ENCODE data around the gene RHOJ. TPM values are rescaled to one million over a fixed set of nuclear protein-coding genes. Genes with fewer than 3 reads are reported as not detected.

Gene RHOJ
- total and polyA plus RNA-seq, 2 donors (not counting 1 experiment from before 2014, with no cell fraction given), result not detected

- Histone ChIP-seq H3K4me3 (ENCODE audit: control extremely low read depth in 1 of 5, extremely low read depth in 1 of 5, insufficient read depth in 1 of 5, low read depth in 2 of 5, low read length in 4 of 5) (no peak overlapping the region), H2AFZ (ENCODE audit: insufficient read depth, low read depth, low read length, poor library complexity, severe bottlenecking) (no peak overlapping the region), H4K20me1 (ENCODE audit: control insufficient read depth, insufficient read depth, low read length, poor library complexity, severe bottlenecking) (no peaks in the 10 kb centered on the region), H3K36me3 (replicated peaks in 1 of 2; ENCODE audit: control extremely low read depth in 1 of 2, control insufficient read depth in 1 of 2, extremely low read depth in 1 of 2, insufficient read depth in 2 of 2, low read length in 1 of 2) (no peaks in the 10 kb centered on the region), H3K79me2 (ENCODE audit: control insufficient read depth, insufficient read depth, low read length) (no peaks in the 10 kb centered on the region), H3K27me3 (replicated peaks in 1 of 4; ENCODE audit: control extremely low read depth in 1 of 4, control insufficient read depth in 3 of 4, insufficient read depth in 4 of 4, low read length in 3 of 4) (peaks cover 0 to 2% (median under 1%) of the 10 kb centered on the region in 4 experiments), H3K4me1 (ENCODE audit: control insufficient read depth in 2 of 2, insufficient read depth in 2 of 2, low read length in 2 of 2) (no peaks in the 10 kb centered on the region), H3K4me2 (replicated peaks; ENCODE audit: low read depth, low read length, poor library complexity, severe bottlenecking) (no peak overlapping the region), H3K9me3 (ENCODE audit: control extremely low read depth in 1 of 3, control insufficient read depth in 2 of 3, insufficient read depth in 1 of 3, low read length in 2 of 3) (no peaks in the 10 kb centered on the region), H3K27ac (ENCODE audit: low read length in 2 of 2) (no peak overlapping the region), H3K9ac (ENCODE audit: low read length) (no peak overlapping the region)
- H3K27ac Mint-ChIP-seq, result no peak overlapping the region
- H3K4me1 Mint-ChIP-seq, result no peaks in the 10 kb centered on the region
- peaks cover 9% of the 10 kb centered on the region for H3K27me3 Mint-ChIP-seq
- ATAC-seq (ENCODE audit: low read depth), result no peak
- CTCF ChIA-PET, result interaction anchor here (0.5 kb wide), 1 partner anchor 82 kb away, joined by 3 read pairs; no protein-coding TSS in a partner anchor
- POLR2A ChIA-PET, result no interaction called here
- TF ChIP-seq EZH2 (IDR thresholded peaks at IDR 0.05; ENCODE audit: borderline replicate concordance, insufficient read depth, low read depth, low read length, poor library complexity, severe bottlenecking) (no peak), CTCF (IDR thresholded peaks at IDR 0.05) (no peak)
- intact Hi-C loops (cut with micrococcal nuclease), result no loop called here
- WGBS (ENCODE audit: insufficient coverage), result 92% methylated on average over 6 of the region's 8 CpGs
- no peaks in the 10 kb centered on the region for H3K9me3 Mint-ChIP-seq (ENCODE audit: insufficient read depth)
- H3K4me3 Mint-ChIP-seq, result no peak overlapping the region
- DNase-seq, result no peak
Observed at GRCh38 chr14:63273717-63274655, 69.7 kb downstream of the RHOJ start.

GRCh38 chr14:63275611-63276010 lies 71.4 kb downstream of the RHOJ start:
- intact Hi-C loops (cut with micrococcal nuclease), result loop anchor here (2.0 kb wide), 1 partner anchor 1097 kb away; no protein-coding TSS in a partner anchor
- CTCF ChIA-PET, result interaction anchor here (1.2 to 1.7 kb wide), 2 partner anchors 12 to 1097 kb away, joined by 5 read pairs; no protein-coding TSS in a partner anchor

More at GRCh38 chr14:63275611-63276010, 71.4 kb downstream of the RHOJ start:
- H3K9me3 Mint-ChIP-seq (ENCODE audit: insufficient read depth), result no peaks in the 10 kb centered on the region
- TF ChIP-seq EZH2 (IDR thresholded peaks at IDR 0.05; ENCODE audit: borderline replicate concordance, insufficient read depth, low read depth, low read length, poor library complexity, severe bottlenecking), result no peak
- no peak for TF ChIP-seq CTCF (IDR thresholded peaks at IDR 0.05)
- Histone ChIP-seq H4K20me1 (ENCODE audit: control insufficient read depth, insufficient read depth, low read length, poor library complexity, severe bottlenecking) (no peaks in the 10 kb centered on the region), H3K79me2 (ENCODE audit: control insufficient read depth, insufficient read depth, low read length) (no peaks in the 10 kb centered on the region), H3K27ac (ENCODE audit: low read length in 2 of 2) (no peak overlapping the region), H3K9me3 (ENCODE audit: control extremely low read depth in 1 of 3, control insufficient read depth in 2 of 3, insufficient read depth in 1 of 3, low read length in 2 of 3) (no peaks in the 10 kb centered on the region), H3K4me1 (ENCODE audit: control insufficient read depth in 2 of 2, insufficient read depth in 2 of 2, low read length in 2 of 2) (no peaks in the 10 kb centered on the region), H3K27me3 (replicated peaks in 1 of 4; ENCODE audit: control extremely low read depth in 1 of 4, control insufficient read depth in 3 of 4, insufficient read depth in 4 of 4, low read length in 3 of 4) (peaks cover 0 to 2% (median 0%) of the 10 kb centered on the region in 4 experiments), H3K4me3 (ENCODE audit: control extremely low read depth in 1 of 5, extremely low read depth in 1 of 5, insufficient read depth in 1 of 5, low read depth in 2 of 5, low read length in 4 of 5) (no peak overlapping the region), H3K4me2 (replicated peaks; ENCODE audit: low read depth, low read length, poor library complexity, severe bottlenecking) (no peak overlapping the region), H3K9ac (ENCODE audit: low read length) (no peak overlapping the region), H2AFZ (ENCODE audit: insufficient read depth, low read depth, low read length, poor library complexity, severe bottlenecking) (no peak overlapping the region), H3K36me3 (replicated peaks in 1 of 2; ENCODE audit: control extremely low read depth in 1 of 2, control insufficient read depth in 1 of 2, extremely low read depth in 1 of 2, insufficient read depth in 2 of 2, low read length in 1 of 2) (no peaks in the 10 kb centered on the region)
- POLR2A ChIA-PET, result no interaction called here
- H3K27me3 Mint-ChIP-seq, result peaks cover 10% of the 10 kb centered on the region
- ATAC-seq (ENCODE audit: low read depth), result no peak
- DNase-seq, result no peak
- H3K27ac Mint-ChIP-seq, result no peak overlapping the region
- no peak overlapping the region for H3K4me3 Mint-ChIP-seq
- WGBS (ENCODE audit: insufficient coverage), result 93% methylated on average over 3 of the region's 3 CpGs
- no peaks in the 10 kb centered on the region for H3K4me1 Mint-ChIP-seq
